ENCODE measurements around the gene GOLGA5.

DNA sequence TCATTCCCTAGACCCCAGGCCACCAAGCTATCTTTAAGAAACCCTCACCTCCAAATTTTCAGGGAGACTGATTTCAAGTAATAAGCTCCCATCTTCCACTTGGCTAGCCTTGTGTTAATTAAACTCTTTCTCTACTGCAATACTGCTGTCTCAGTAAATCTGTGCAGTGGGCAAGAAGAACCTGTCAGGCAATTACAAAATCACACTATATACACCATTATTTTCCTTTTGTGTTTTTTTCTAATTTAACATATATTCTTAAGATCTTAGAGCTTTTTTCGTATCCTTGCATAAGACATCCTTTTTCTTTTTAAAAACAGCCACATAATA is 7.7 kb upstream of the GOLGA5 start:
- TF ChIP-seq POLR2A (IDR thresholded peaks at IDR 0.05; ENCODE audit: low read depth, low read length) (no peak), POLR2AphosphoS5 (IDR thresholded peaks at IDR 0.05; ENCODE audit: low read depth, low read length) (no peak), TAF1 (IDR thresholded peaks at IDR 0.05; ENCODE audit: low read depth, low read length) (no peak), POU2F2 (IDR thresholded peaks at IDR 0.05; ENCODE audit: low read depth, low read length) (no peak)

Measured in GM12891 (cell line).